A549 (cell line): Measurements from ENCODE around the gene OVOL3.

ENCODE experiments used
- ATOH8 ChIP-seq: fragments of 250-450 bp; sonication (Bioruptor Pico); IDR thresholded peaks from 2 replicates; pipeline ENCODE4 v1.5.0; 2020; ENCODE audit warnings: low read depth, mild to moderate bottlenecking, moderate library complexity
- CEBPB ChIP-seq, 2 experiments: fragments of >200 bp in 1 of 2; sonication (Bioruptor Twin) in 1 of 2; formaldehyde crosslinking in 1 of 2; IDR thresholded peaks; 2 replicates each; pipeline ENCODE4 v1.6.1; 2012 to 2016
- CHD2 ChIP-seq: fragments of 150-350 bp; IDR thresholded peaks from 2 replicates; pipeline ENCODE4 v1.6.1; 2014; ENCODE audit warnings: low read length; ENCODE audit not compliant: partially characterized antibody
- CTCF ChIP-seq: fragments of >200 bp; sonication (Bioruptor Twin); formaldehyde crosslinking; IDR thresholded peaks from 3 replicates; pipeline ENCODE4 v1.5.1; 2016
- EP300 ChIP-seq, 2 experiments: fragments of >200 bp; sonication (Bioruptor Twin); formaldehyde crosslinking; IDR thresholded peaks; 2 replicates in 1 of 2; 3 replicates in 1 of 2; pipeline ENCODE4 v1.6.1; 2016 to 2017
- HMGXB4 ChIP-seq: fragments of 250-450 bp; sonication (Bioruptor Pico); IDR thresholded peaks from 2 replicates; pipeline ENCODE4 v1.5.0; 2021; ENCODE audit warnings: mild to moderate bottlenecking, moderate library complexity, borderline replicate concordance
- HOXB13 ChIP-seq: fragments of 250-450 bp; sonication (Bioruptor Pico); IDR thresholded peaks from 2 replicates; pipeline ENCODE4 v1.5.0; 2020; ENCODE audit warnings: low read depth, mild to moderate bottlenecking, moderate library complexity
- MAX ChIP-seq: IDR thresholded peaks from 2 replicates; pipeline ENCODE4 v1.6.1; 2012
- PBX3 ChIP-seq: IDR thresholded peaks from 2 replicates; pipeline ENCODE4 v1.6.1; 2012
- POLR2A ChIP-seq: IDR thresholded peaks from 2 replicates; pipeline ENCODE4 v1.6.1; 2012; ENCODE audit warnings: mild to moderate bottlenecking, low read length
- RAD21 ChIP-seq, 2 experiments: fragments of >200 bp in 1 of 2; sonication (Bioruptor Twin) in 1 of 2; formaldehyde crosslinking in 1 of 2; IDR thresholded peaks in 1 of 2; conservative IDR thresholded peaks in 1 of 2; 2 replicates in 1 of 2; 3 replicates in 1 of 2; pipeline ENCODE4 v1.6.1; 2012 to 2018; ENCODE audit warnings: inconsistent platforms in 1 of 2
- REST ChIP-seq: fragments of 200-600 bp; sonication (generic); IDR thresholded peaks from 2 replicates; pipeline ENCODE4 v1.6.1; 2016; ENCODE audit warnings: antibody characterized with exemption, mild to moderate bottlenecking, moderate library complexity
- SMC3 ChIP-seq: fragments of >200 bp; sonication (Bioruptor Twin); formaldehyde crosslinking; IDR thresholded peaks from 3 replicates; pipeline ENCODE4 v1.6.1; 2018; ENCODE audit warnings: inconsistent platforms

- TF ChIP-seq REST (no peak), MAX (no peak), HOXB13 (CRISPR knock-in tag) (no peak), CHD2 (no peak), HMGXB4 (CRISPR knock-in tag) (no peak), SMC3 (no peak), RAD21 (conservative IDR thresholded peaks at IDR 0.05 in 1 of 2, IDR thresholded peaks at IDR 0.05 in 1 of 2) (no peak), CTCF (no peak), ATOH8 (CRISPR knock-in tag) (no peak), CEBPB (IDR thresholded peaks at IDR 0.05) (no peak), POLR2A (no peak), PBX3 (no peak), EP300 (IDR thresholded peaks at IDR 0.05) (no peak)
Observed at GRCh38 chr19:36093687-36094086, 17.3 kb upstream of the OVOL3 start.
